Measurements from ENCODE around the gene GTPBP3.

GTPBP3 gene

DNA sequence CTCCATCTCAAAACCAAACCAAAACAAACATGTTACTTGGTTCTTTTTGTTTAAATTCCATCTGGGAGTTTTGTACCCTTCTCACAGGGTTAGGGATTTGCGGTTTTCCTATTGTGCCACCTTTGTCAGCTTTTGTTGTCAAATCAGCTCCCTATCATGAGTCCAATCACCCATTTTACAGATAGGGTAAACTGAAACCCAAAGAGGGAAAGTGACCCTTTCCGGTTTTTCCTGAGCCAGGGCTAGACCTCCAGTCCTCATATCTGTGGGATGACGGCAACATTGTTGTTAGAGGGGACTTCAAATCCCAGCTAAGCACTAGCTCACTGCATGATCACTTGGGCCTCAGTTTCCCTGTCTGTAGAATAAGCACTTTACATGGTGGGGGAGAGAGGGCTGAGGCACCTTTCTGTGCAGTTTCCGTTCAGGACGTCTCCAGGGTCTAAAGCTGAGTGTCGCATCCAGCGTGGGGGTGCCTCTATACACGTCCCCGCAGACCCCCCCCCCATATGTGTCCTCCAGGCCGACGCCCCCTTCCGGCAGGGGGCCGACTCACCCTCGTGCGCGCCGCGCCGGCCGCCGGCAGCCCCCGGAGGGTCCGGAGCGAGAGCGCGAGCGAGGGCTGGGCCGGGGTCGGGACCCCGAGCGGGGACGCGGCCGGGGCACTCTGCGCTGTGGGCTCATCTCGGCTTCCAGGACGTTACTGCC is 52.8 kb downstream of the GTPBP3 start:
- FAIRE-seq: no peak

DNA sequence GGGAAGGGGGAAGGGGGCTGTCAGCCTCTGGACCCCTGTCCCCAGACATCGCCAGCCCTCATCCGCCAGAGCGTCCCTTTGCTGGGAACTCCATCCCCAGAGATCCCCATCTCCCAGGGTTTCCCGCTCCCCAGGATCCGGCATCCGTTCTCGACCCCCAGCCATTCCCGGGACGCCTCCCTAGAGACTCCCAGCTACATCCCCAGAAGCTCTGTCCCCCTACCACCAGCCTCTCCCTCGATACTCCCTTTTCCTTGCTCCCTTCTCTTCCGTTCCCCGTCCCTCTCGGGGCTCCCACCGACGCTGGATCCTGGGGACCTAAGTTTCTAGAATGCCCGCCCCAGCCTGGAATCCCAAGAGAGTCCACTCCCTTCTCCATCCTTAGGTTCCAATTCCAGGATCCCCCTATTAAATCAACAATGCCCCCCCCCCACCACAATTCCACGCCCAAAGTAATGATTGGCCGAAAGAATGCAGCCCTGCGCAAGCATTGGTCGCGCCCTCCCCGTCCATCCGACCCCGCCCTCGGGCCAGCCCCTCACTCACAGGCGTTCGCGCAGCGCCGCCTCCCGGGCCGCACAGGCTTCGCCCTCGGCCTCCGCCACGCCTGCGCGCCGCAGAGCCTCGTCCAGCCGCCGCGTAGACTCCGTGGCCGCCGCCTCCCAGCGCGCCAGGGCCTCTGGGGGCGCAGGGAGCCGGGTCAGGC is 53.5 kb downstream of the GTPBP3 start:
- FAIRE-seq: no peak

DNA sequence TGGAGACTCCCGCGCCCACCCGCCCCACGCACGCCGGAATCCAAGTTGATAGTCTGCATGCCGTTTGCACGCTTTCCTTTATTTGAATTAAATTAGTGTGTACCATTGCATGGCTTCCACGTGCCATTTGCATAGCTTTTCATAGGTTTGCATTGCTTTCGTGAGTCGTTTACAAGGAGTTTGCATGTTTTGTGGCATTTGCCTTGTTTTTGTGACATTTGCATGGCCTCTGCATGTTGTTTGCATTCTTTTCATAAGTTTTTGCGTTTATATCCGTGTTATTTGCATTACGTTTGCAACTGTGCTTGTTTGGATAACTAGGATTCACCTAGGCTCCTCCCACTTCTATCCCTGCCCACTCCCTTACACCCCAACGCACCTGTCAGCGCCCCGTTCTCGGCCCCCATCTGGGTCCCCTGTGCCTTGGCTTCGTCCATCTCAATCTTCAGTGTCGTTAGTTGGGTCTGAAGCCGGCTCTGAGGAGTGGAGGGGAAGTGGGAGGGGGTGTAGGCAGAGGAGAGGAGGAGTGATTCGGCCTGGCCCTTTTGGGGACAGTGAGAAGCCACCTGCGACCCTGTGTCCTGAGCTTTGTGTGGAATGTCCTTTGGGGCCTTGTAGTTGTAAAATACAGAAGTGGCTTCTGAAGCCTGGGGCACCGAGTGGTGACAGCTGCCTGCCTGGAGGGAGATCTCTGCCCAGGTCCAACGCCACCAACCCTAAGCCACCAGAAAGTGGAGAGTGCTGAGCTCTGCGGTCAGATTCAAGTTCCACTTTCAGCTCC is 54.2 kb downstream of the GTPBP3 start:
- FAIRE-seq: no peak

All from colon (tissue), 2 donors.